Stimulated activated CD8-positive, alpha-beta memory T cell treated with anti-CD3 and anti-CD28 coated beads, Interleukin-2, amount 100 ng/mL, for 48 hours (primary cell): ENCODE measurements around the gene GPATCH8.
"Not testable (repeated sequence)": the region's sequence is repeated elsewhere in the genome, so short reads cannot be mapped to it uniquely, and the experiment has no call there.

Experiments
- DNase-seq, 2 donors: peaks; one replicate each; pipeline ENCODE4 v3.0.0-alpha.2; 2020; ENCODE audit warnings: low read depth in 2 of 2

The GPATCH8 gene

DNA sequence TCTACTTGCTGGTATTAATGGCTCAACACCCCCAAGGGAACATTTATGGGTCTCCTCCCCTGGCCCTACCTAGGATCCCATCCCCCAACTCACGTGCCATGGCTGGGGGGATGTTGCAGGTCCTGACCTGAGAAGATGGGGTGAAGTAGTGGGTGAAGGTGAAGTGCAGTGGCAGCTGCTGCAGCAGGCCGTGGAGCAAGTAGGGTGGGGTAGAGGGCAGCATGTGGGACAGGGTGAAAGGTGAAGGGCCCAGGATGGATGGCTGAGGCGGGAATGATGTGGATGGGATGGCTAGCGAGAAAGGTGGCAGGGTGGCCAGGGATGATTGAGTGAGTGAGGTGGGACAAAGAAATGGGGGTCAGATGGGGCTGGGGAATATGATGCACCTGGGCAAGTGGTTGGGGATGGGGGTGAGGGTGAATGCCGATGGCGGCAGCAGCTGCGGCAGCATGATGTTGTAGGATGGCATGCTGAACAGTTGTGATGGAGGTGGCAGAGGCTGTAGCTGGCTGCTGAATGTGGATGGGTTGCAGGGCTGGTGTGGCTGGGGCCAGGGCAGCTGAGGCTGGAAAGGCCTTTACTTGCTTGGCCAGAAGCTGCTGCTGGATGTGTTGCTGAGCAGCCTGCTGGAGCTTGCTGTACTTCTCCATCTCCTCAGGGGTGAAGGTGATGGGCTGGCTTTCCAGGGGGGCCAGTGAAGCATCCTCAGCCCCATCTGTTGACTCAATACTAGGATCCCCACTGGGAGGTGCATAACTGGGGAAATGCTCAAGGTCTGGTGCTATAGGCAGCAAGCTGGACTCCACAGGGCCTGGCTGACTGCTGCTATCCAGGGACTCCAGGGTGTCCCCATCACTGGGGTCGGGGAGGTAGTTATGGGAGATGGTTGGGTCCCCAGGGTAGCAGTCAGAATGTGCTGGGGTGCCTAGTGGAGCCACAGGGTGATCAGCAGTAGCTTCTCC, 105.4 kb downstream of the GPATCH8 start:
- no peak for DNase-seq

DNA sequence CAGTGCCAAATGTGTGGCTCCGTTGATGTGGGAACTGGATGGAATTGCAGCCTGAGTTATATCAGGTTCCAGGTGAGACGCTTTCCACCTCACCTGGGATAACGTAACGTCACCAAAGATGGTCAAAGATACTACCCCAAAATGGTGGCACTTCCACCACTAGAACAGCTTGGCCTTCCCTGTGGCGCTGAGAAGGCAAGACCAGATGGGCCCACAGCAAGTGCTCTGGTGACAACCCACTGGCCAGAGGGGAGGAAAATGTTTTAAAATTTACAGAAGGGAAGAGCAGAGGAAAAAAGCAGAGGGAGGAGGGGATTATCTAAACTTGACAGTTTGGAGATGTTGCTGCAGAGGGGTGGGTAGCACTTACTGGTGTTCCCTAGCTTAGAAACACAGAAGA, 106.3 kb downstream of the GPATCH8 start:
- DNase-seq, result no peak

DNA sequence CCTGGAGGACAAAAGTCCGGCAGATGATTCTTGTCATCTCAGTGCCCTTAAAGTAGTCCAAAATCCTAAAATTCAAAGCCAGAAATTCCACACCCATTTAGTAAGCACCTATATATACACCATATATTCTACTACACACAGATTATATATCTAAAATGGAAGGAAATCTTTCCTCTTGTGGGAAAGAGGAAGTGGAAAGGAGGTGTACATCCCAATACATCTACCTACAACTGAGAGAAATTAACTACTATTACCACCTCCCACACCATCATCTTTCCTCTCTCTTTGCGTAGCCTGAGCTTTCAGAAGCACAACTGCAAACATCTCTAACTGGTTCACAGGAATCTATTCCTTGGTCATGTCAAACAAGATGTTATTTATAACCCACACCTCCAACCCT, 108.4 kb downstream of the GPATCH8 start:
- DNase-seq, result no peak

DNA sequence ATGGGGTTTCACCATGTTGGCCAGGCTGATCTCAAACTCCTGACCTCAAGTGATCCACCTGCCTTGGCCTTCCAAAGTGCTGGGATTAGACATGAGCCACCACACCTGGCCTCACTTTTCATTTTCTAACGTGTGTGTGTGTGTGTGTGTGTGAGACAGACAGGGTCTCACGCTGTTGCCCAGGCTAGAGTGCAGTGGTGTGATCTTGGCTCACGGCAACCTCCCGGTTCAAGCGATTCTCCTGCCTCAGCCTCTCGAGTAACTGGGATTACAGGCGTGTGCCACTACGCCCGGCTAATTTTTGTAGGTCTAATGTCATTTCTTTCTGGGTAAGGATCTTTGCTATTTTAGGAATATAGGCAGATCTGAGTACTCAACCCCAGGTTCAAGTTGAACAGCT, 109.1 kb downstream of the GPATCH8 start:
- DNase-seq, result not testable (repeated sequence)

DNA sequence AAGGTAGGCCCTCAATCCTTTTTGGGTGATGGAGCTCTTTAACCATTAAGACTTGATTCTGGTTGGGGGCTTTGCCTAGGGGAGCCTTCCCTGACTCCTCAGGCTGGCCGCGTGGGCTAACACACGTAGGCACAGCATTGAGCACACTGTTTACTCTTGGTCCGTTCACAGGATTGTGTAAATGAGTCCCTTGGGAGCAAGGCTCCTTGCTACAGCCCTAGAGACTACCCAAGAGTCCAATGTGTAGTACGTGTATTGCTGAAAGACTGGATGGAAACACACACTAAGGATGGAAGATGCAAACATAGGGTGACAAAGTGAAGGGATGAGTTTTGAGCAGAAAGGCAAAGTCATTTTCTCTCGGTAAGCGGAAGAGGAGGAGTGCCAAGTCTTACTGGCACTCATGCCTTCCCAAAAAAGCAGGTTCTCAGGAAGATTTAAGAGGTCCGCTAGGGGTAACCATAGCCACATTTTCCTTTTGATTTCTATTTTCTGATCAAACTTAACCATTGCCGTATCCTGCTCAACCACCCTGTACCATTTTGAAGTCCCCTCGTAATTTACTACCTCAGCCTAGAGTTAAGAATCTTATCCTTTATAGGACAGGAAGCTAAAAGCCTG, 112.8 kb downstream of the GPATCH8 start:
- no peak for DNase-seq

DNA sequence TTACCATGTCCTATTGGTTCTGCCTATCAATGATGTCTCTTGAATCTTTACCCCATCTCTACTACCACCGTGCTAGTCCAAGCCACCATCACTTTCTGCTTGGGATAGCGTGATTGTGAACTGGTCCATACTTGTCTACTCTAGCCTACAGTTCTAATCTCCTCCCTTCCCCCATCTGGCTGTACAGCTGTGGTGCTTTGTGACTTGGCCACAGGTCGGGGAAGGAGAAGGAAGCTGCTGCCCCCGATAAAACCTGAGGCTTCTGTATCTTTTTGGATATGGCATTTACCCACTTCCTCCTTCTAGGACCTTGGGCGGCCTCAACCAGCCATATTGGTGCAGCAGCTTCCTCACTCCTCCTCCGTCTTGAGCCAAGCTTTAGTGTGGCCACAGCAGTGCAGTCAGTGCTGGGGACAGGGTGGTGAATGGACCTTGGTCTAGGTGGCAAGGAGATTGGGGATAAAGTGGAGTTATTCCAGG, 113.4 kb downstream of the GPATCH8 start:
- no peak for DNase-seq

DNA sequence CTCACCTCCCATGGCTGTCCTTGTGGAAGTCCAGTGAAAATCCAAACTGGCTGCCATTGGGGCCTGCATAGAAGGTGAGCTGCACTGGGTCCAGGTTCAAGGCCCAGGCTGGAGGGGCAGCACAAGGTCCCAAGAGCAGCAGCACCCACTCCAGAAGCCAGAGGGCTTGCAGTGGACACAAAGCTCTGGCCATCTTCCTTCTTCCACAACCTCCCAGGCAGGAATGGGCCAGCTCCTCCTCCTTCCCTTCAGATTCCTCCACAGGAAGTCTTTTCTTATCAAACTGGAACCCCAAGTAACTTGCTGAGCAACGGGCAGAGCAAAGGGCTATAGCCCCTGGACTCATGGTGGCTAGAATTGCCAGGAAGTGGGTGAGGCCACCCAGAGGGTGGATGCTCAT, 113.9 kb downstream of the GPATCH8 start, which contains the start of gene ITGA2B:
Gene ITGA2B (minus strand): TSS at position 369 of the 400 bp plus-strand sequence. CDS start 176 bp downstream, at position 193.
- no peak for DNase-seq

DNA sequence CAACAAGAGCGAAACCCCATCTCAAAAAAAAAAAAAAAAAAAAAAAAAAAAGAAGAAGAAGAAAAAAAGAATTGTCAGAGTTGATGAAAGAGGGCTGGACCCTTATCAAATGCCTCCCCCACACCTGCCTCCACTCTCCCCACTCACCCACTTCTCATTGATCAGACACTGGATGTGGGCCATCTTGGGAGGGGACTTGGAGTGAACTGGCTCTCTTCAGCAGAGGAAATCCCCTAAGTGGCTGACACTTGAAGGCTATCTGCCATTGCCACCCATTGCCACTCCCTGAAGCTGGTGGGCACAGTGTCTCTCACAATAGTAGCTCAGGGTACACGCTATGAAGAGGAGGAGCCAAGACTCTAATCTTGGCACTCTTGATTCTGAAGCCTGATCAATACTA, 115.4 kb downstream of the GPATCH8 start:
- DNase-seq, result no peak

DNA sequence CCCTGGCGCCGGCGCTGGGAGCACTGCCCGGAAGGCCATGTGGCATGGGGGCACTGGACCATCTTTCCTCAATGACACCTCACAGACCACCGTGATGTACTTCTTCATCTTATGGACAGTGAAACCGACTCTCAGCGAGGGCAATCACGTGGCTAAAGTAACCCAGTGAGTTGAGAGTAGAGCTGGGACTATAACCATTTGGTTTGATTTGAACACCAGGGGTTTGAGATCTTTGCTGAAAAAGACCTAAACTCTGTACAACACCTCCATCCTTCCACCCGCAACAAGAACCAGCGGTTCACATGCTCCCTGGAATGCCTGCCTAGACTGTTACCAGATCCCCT, 117.1 kb downstream of the GPATCH8 start:
- no peak for DNase-seq

DNA sequence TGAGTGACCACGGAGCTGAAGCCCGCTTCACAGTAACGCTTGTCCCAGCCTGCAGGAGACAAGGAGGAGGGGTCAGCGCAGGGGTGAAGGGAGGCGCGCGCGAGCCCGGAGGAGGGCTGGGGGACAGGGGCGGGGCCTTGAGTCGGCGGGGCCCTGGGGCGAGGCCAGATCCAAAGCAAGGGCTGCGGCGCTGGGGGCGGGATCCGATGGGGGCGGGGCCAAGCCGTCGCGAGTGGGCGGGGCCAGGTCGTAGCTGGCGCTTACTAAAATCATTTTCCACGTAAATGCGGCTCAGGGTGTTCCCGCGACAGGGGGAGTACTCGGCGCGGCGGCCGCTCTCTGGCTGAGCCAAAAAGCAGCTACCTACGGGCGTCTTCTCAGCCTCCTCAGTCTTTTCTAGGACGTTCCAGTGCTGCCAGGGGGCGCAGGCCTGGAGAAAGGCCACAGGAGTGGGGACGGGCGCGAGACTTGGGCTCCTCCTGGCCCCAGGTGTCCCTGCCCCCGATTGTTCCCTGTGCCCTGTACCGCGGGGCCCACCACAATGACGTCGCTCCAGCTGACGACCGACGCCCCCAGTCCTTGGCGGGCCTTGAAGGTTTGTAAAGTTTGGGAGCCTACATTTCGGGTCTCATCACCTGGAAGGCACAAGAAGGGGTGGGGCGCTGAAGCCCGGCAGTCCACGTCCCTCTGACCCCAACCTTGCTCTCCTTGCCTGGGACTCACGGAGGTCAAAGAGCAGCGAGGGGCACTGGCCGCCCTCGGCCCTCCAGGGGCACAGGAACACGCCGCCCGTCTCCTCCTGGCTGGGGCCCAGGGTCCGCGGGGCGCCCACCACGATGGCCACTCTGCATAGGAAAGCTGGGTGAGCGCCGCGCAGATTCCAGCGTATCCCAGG, 117.7 kb downstream of the GPATCH8 start:
- peak; percentile 77 to 87 for DNase-seq

DNA sequence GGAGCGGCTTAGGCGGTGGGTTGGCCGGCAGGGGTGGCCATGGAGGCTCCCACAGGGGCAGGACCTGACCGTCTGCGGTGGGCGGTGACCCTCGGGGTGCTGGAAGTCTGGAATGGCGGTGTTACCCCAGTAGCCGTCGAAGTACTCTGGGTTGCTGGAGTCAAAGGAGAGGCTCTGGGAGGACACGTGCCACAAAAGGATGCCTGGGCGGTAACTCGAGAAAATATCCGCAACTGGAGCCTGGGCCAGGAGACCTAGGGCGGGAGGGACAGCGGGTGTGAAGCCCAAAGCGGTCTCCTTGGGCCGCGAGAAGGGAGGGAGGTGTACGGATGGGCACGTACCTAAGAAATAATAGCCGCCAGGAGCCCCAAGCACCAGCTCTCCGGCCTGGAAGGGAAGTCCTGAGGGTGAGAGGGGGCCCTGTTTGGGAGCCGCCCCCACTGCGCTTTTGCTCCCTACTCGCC, 118.4 kb downstream of the GPATCH8 start:
- no peak for DNase-seq

DNA sequence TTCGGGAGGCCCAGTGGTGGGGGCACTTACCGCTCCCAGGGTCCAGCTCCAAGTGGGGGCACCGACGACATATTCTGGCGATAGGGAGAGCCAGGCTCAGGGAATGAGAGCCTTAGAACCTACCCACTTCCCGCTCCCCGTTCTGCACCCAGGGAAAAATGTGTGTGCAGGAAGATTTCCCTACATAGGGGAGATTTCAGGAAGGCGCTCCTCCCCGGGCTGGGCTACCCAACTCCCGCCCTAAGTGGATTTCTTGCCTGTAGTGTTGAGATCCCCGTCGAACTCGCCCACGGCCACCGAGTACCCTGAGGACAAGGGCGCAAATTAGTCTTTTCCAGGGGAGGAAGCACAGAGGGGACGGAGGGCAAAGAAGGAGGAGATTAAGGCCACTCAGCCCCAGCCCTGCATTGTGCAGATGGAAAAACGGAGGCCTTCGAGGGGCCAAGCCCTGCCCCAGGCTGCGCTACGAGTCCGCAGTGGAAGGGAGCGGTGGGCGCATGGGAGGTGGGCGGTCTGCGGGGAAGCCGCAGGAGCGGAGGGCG, 118.9 kb downstream of the GPATCH8 start:
- DNase-seq, result no peak

DNA sequence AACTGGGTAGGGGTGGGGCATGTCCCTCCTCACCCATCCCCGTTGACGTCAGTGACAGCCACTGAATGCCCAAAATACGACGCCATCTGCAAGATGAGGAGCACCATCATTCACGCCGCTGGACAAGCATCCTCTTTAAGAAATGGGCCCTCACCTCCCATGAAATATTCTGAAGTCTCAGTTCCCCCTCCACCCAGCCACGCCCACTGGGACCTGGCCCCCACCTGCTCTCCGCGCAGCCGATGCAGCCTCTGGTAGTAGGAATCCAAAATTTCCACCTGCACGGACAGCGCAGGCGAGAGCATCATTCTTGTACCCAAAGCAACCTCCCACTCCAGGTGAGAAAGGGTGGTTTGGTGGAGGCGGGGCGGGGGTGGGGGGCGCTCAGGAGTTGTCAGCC, 119.3 kb downstream of the GPATCH8 start:
- no peak for DNase-seq

DNA sequence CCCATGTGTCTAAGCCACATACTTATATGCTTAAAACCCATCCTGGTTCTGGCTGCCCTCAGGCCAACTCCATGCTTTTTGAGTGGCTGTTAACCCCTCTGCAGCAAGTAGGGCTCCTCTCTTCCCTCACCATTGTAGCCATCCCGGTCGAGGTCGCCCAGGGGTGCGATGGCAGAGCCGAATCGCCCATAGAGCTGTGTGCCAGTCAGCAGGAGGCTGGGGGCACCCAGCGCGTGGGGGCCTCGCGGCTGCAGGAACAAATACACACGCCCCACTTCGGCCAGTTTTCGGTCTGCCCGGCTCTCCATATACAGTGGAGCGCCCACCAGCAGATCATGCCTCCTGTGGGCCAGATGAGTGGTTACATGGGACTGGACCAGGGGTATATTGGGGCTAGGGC, 119.8 kb downstream of the GPATCH8 start:
- no peak for DNase-seq

DNA sequence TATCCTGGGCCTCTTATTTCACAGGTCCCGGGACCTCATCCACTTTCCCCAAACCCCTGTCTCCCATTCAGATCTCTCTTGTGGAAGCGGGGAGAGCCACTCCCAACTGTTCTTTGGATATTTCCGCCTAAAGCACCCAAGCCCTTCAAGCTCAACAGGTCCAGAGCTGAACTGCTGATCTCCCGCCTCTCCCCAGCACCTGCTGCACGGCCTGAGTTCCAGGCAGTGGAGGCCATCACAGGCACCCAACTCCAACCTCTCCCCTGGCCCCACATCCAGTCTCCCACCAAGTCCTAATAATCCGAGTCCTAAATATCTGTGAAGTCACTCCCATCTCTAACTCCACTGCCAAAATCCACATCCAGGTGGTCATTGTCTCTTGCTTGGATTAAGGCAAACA, 120.3 kb downstream of the GPATCH8 start:
- no peak for DNase-seq

DNA sequence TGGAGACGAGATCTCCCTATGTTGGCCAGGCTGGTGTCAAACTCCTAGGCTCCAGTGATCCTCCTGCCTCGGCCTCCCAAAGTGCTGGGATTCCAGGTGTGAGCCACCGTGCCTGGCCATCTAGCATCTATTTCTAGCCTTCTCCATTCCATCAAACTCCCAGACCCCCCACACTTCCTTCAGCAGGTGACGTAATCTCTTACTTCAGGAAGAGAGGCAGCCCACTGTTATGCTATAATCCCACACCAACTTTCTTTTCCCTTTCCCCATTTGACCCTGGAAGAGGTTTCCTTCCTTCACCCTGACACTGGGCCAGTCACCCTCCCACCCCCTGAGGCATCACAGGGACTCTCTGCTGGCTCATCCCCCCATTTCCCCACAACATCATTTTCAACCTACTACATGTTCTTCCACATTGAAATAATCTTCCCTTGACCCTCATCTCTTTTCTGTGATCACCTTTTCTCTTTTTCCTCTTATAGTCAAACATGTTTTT, 121.3 kb downstream of the GPATCH8 start:
- no peak for DNase-seq

DNA sequence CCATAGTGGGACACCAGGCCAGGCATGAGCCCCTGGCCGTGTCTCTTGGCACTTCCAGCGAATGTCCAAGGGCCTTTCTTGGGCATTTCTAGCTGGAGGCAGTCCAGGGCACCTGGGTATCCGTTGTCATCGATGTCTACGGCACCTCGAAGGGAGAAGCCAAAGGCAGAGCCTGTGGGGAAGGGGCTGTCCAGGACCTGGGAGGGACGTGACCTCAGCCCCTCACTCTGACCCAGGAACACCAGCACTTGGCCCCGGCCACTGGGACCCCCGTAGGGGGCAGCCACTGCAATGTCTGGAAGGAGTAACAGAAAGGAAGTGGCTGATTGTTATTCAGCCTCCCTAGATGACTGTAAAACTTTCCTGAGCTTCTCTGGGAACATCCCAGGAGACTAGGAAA, 122.4 kb downstream of the GPATCH8 start:
- DNase-seq, result no peak

DNA sequence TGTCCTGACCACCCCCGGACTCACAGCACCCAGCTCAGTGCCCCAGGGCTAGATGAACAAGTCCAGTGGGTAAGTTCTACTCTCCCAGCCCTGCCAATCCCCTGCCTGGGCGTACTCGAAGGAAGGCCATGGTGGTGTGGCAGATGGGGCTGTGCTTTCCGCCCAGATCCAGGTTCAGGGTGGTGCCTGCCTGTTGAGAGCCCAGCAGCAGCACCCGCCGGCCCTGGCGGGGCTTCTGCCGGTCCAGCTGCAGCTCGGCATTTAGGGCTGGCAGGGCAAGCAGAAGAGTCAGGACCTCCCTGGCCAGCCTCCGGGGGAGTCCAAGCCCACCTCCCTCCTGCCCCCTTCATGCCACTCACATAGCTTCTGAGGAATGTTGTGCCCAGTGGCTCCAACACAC, 123.3 kb downstream of the GPATCH8 start:
- no peak for DNase-seq

DNA sequence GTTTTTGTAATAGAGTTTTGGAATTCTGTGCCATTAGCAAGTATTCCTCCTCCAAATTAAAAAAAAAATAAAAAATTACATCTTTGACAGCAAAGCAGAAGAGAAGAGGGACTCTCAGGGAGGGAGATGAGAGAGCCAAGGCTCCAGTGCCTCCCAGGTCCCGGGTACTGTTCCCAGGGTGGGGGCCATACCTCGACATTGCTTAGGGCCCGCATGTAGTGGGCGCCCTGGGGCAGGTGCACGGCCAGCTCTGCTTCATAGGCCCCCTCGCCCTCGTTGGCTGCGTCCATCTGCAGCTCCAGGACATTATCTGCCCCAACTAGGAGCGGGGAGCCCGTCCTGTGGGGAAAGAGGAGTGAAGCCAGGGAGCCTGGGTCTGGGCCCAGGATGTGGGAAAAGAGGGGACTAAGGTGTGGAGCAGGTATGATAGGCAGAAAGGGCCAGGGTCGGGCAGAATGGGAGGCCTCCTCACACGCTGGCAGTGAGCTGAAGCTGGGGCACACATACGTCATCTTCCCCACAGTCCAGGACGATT, 125.0 kb downstream of the GPATCH8 start:
- no peak for DNase-seq

DNA sequence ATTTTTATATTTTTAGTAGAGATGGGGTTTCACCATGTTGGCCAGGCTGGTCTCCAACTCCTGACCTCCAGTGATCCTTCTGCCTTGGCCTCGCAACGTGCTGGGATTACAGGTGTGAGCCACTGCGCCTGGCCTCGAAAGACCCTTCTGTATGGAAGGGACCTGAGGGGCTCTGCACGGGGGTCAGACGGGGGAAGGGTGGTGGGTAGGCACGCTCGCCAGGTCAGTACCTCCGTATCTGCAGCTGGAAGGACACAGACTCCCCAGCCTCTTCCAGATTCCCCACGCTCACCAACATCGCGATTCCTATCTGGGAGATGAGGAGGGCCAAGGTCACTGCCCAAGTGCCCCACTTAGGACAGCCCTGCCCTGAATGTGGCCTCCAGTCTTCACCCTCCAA, 126.4 kb downstream of the GPATCH8 start:
- DNase-seq, result no peak

DNA sequence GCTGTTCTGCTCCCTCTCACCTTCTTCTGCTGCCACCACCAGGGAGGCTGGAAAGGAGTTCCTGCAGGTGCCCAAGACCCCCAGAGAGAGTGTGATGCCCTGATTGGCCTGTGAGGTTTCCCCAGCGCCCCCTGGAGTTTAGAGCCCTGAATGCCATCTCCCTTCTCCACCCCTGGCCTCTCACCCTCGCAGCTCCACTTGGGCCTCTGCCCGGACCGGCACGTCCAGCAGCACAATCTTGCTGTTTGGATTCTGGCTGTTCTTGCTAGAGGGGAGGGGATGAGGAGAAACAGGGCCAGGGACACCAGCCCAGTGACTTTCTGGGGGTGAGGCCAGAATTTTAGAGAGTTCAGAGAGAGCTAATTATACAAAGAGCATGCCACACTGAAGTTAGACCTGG, 127.1 kb downstream of the GPATCH8 start:
- no peak for DNase-seq
